Neural crest cell (in vitro differentiated cells): Measurements from ENCODE around the gene UNC50. TPM values are rescaled to one million over a fixed set of nuclear protein-coding genes. Genes with fewer than 3 reads are reported as not detected.
"Not testable (repeated sequence)": the region's sequence is repeated elsewhere in the genome, so short reads cannot be mapped to it uniquely, and the experiment has no call there.

Experiments
- DNase-seq: peaks from one replicate; pipeline ENCODE4 v3.0.0; 2021; ENCODE audit warnings: low read depth, mixed read lengths, low spot score
- H3K27ac Mint-ChIP-seq: one replicate; pipeline ENCODE4 v1.8.0; 2021; ENCODE audit warnings: mild to moderate bottlenecking, mixed read lengths; ENCODE audit not compliant: unreplicated experiment
- H3K27me3 Mint-ChIP-seq: 2 replicates; pipeline ENCODE4 v1.8.0; 2021; ENCODE audit warnings: low read depth, mild to moderate bottlenecking, mixed read lengths
- H3K36me3 Mint-ChIP-seq: 2 replicates; pipeline ENCODE4 v1.8.0; 2021; ENCODE audit warnings: low read depth, mild to moderate bottlenecking, mixed read lengths
- H3K4me1 Mint-ChIP-seq: 2 replicates; pipeline ENCODE4 v1.8.0; 2021; ENCODE audit warnings: mixed read lengths
- H3K4me3 Mint-ChIP-seq: one replicate; pipeline ENCODE4 v1.8.0; 2021; ENCODE audit warnings: mild to moderate bottlenecking, mixed read lengths
- H3K9me3 Mint-ChIP-seq: 2 replicates; pipeline ENCODE4 v1.8.0; 2021; ENCODE audit warnings: mixed read lengths
- CTCF ChIP-seq: fragments of 200-600 bp; sonication (generic); conservative IDR thresholded peaks from 2 replicates; pipeline ENCODE4 v1.5.0; 2021; ENCODE audit warnings: antibody characterized with exemption, mild to moderate bottlenecking
- total RNA-seq: library from RNA; stranded (reverse); gene quantifications from 2 replicates; pipeline ENCODE4 v1.2.1, GENCODE V29; 2021

Gene UNC50
- total RNA-seq, 1 donor from 2014 or later, result 48.3 TPM

DNA sequence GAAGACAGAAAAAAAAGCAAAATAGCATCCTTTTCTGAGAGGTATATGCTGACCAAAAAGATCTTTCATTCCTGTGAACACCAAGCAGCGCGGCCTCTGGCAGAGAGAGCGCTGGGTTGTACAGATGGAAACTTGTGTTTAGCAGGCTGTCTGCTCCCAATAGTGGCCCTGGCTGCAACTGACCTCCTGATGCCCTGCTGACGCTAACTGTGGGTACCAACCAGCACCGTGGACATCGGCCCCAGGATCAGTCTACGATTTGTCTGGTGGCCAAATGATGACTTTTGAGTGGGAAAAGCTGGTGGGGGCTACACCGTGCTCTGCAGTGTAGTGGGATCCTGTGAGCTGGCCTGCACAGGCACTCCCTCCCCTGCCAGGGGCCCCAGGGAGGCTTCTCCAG is 15.8 kb upstream of the UNC50 start:
- no peak for DNase-seq
- Mint-ChIP-seq H3K9me3 (peaks cover 3% of the 10 kb centered on the region), H3K4me1 (no peaks in the 10 kb centered on the region), H3K27ac (no peak overlapping the region), H3K27me3 (no peaks in the 10 kb centered on the region), H3K36me3 (peaks cover 20% of the 10 kb centered on the region), H3K4me3 (no peak overlapping the region)
- no peak for TF ChIP-seq CTCF

- not testable (repeated sequence) for H3K27ac Mint-ChIP-seq, DNase-seq, H3K27me3 Mint-ChIP-seq, H3K4me3 Mint-ChIP-seq, H3K4me1 Mint-ChIP-seq, H3K9me3 Mint-ChIP-seq
- peaks cover 23% of the 10 kb centered on the region for H3K36me3 Mint-ChIP-seq
Measured at GRCh38 chr2:98594665-98595064, 13.7 kb upstream of the UNC50 start.

DNA sequence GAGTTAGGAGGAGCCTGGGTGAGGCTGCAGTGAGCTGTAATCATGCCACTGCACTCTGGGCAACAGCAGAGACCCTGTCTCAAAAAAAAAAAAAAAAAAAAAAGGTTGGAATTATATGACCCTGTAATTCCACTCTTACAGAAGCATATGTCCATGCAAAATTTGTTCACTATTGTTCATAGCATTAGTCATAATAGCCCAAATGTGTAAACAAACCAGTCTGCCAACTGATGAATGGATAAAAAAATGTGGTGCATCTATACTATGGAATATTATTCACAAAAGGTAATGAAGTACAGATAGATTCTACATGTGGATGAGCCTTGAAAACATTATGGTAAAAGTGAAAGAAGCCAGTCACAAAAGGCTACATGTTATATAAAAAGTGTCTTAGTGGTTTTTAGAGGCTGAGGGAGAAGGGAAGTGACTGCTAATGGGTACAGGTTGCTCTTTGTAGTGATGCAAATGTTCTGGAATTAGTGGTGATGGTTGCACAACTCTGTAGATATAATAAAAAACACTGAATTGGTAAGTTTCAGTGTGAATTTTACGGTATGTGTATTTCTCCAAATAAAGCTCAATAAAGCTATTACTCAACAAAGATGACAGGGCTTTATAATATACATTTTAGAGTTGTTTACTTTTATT is 9.5 kb upstream of the UNC50 start:
- peaks cover 16% of the 10 kb centered on the region for H3K36me3 Mint-ChIP-seq
- H3K4me1 Mint-ChIP-seq, result no peaks in the 10 kb centered on the region
- H3K4me3 Mint-ChIP-seq, result no peak overlapping the region
- peaks cover 2% of the 10 kb centered on the region for H3K9me3 Mint-ChIP-seq
- no peak for TF ChIP-seq CTCF
- no peaks in the 10 kb centered on the region for H3K27me3 Mint-ChIP-seq
- no peak overlapping the region for H3K27ac Mint-ChIP-seq
- DNase-seq, result no peak

DNA sequence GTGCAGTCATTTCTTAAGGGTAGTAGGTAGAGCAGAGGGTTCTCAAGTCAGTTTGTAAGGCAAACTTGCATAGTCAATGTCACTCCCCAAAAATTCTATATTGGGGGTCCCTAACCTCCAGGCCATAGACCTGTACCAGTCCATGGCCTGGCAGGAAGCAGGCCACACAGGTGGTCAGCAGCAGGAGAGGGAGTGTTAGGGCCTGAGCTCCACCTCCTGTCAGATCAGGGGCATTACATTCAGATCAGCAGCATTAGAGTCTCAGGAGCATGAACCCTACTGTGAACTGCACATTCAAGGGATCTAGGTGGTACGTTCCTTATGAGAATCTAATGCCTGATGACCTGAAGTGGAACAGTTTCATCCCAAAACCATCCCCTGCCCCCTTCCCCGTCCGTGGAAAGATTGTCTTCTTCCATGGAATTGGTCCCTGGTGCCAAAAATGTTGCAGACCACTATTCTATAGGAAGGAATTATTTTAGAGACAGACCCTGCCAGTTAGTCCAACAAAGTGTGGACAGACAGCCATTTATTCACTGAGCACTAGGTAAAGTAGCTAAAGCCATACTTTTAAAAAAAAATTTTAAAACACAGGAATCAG is 6.8 kb upstream of the UNC50 start:
- Mint-ChIP-seq H3K36me3 (peaks cover 6% of the 10 kb centered on the region), H3K4me1 (peaks cover 2% of the 10 kb centered on the region), H3K4me3 (peak overlapping the region; percentile 72), H3K27ac (no peak overlapping the region), H3K27me3 (no peaks in the 10 kb centered on the region), H3K9me3 (no peaks in the 10 kb centered on the region)
- peak; percentile 72 for TF ChIP-seq CTCF
- DNase-seq, result no peak

DNA sequence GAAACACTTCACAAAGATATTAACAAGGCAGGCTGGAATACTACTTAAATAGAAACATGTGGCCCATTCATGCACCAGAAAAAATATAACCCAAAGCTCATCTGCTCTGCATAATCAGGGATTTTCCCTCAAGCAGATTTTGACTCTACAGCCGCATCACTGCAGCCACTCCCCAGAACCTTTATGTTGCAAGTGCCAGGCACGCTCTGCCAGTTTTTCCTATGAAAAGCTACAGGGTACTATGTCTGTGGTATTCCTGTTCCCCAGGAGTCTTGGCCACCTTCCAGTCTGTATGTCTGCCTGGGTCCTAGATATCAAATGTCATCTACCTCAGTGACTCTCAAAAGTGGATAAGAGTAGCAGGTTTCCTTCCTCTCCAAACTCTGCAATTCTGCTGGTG is 3.8 kb upstream of the UNC50 start:
- no peak for TF ChIP-seq CTCF
- peak overlapping the region; percentile 88 for H3K4me3 Mint-ChIP-seq
- no peaks in the 10 kb centered on the region for H3K27me3 Mint-ChIP-seq
- no peak overlapping the region for H3K27ac Mint-ChIP-seq
- H3K36me3 Mint-ChIP-seq, result no peaks in the 10 kb centered on the region
- no peak for DNase-seq
- no peaks in the 10 kb centered on the region for H3K9me3 Mint-ChIP-seq
- H3K4me1 Mint-ChIP-seq, result peaks cover 18% of the 10 kb centered on the region

GRCh38 chr2:98605076-98605475 is 3.3 kb upstream of the UNC50 start:
- Mint-ChIP-seq H3K4me3 (peak overlapping the region; percentile 88), H3K27me3 (no peaks in the 10 kb centered on the region), H3K27ac (no peak overlapping the region), H3K4me1 (peaks cover 23% of the 10 kb centered on the region), H3K36me3 (no peaks in the 10 kb centered on the region), H3K9me3 (no peaks in the 10 kb centered on the region)
- DNase-seq, result no peak
- TF ChIP-seq CTCF, result no peak
